ENCODE data around the gene PICK1. TPM values are rescaled to one million over a fixed set of nuclear protein-coding genes. Genes with fewer than 3 reads are reported as not detected.

PICK1 gene
- total RNA-seq, 4 donors from 2014 or later = 16.1 to 43.0 (median 31.6) TPM

DNA sequence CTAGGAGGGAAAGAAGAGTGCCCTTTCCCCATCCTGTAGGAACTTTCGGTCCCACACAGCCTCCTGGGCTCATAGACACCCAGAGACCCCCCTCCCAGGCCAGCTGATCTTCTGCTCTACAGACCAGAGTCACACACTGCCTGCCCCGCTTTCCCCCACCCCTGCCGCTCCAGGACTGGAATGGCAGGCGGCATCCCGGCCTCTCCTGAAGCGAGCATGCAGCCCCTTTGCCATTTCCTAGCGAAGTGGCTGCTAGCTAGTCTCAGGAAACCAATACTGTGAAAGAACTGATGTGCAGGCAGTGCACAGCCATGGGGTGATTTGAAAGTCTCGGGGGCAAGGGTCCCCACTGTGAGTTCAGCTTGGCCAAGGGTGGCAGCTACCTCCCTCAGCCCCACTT lies 8.3 kb downstream of the PICK1 start:
- DNase-seq (ENCODE audit: low spot score) (no peak), ATAC-seq (ENCODE audit: low FRiP score) (no peak)
- TF ChIP-seq, protein P1, sequence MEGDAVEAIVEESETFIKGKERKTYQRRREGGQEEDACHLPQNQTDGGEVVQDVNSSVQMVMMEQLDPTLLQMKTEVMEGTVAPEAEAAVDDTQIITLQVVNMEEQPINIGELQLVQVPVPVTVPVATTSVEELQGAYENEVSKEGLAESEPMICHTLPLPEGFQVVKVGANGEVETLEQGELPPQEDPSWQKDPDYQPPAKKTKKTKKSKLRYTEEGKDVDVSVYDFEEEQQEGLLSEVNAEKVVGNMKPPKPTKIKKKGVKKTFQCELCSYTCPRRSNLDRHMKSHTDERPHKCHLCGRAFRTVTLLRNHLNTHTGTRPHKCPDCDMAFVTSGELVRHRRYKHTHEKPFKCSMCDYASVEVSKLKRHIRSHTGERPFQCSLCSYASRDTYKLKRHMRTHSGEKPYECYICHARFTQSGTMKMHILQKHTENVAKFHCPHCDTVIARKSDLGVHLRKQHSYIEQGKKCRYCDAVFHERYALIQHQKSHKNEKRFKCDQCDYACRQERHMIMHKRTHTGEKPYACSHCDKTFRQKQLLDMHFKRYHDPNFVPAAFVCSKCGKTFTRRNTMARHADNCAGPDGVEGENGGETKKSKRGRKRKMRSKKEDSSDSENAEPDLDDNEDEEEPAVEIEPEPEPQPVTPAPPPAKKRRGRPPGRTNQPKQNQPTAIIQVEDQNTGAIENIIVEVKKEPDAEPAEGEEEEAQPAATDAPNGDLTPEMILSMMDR (IDR thresholded peaks at IDR 0.05) = no peak

DNA sequence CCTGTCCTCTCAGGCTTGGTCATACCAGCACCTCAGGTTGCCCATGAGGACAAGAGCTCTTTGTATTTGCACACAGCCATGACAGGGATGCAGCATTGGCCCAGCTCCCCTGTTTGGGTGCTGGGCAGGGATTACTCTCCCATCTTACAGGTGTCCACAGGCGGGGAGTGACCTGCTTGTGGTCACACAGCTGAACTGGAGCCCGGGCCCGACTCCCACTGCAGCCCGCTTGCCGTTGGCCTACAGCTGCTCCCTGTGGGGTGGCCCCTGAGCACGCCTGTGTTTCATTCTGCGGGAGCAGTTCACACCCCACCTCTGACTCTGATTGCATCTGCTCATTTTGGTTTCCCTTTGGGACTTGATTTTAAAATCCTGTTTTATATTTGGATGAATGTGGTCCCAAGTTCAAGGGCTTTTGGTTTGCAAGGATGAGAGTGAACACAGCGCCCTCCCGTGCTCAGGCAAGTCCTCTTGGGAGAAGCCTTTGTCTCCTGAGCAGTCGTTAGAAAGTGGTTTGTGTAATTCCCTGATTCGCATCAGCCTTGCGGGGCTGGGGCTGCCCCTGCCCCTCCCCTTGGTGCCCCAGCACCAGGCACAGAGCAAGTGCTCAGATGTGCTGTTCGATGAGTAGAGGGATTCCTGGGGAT lies 9.3 kb downstream of the PICK1 start:
- TF ChIP-seq, protein P1 (IDR thresholded peaks at IDR 0.05) = no peak
- ATAC-seq (ENCODE audit: low FRiP score) (no peak), DNase-seq (ENCODE audit: low spot score) (no peak)

DNA sequence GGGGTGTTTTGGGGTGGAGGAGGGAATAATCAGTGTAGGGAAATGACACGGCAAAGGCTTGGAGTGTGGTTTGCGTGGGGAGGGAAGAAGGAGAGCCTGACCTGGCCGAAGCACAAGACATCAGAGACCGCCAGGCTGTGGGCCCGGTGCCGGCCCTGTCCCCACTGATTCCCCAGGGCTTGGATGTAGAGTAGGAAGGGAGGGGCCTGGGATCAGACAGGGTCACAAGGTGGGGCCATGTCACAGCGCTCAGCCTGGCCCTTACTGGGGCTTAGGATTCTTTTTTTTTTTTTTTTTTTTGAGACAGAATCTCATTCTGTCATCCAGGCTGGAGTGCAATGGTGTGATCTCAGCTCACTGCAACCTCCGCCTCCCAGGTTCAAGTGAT lies 9.8 kb downstream of the PICK1 start:
- no peak for ATAC-seq (ENCODE audit: low FRiP score)
- no peak for DNase-seq (ENCODE audit: low spot score)
- TF ChIP-seq, protein P1 (IDR thresholded peaks at IDR 0.05) = no peak

DNA sequence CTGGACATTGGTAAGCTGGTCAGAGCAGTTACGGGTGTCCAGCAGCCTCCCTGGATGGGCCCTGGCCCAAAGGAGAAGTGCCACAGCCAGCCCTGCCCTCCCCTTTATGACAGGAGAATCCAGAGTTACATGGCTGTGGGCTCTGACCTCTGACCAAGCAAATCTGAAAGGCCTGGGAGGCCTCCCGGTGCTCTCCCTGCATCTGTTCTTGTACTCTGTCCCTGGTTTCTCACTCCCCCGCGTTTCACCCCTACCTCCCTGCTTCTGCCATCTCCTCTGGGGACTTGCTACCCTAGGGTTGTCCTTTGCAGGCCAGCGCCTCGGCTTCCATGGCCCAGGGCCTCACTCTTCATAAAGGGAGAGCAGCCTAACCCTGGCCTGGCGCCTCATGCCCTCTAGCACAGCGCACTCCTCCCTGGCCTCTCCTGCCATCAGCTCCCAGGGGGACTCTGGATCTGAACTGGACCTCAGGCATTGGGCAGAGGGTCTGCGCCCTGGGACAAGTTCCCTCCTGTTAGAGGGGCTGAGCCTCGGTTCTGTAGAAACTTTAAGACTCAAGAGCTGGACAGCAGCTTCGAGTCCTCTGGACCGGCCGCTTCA lies 10.7 kb downstream of the PICK1 start:
- DNase-seq (ENCODE audit: low spot score) = no peak
- TF ChIP-seq, protein P1 (IDR thresholded peaks at IDR 0.05) = no peak
- no peak for ATAC-seq (ENCODE audit: low FRiP score)

DNA sequence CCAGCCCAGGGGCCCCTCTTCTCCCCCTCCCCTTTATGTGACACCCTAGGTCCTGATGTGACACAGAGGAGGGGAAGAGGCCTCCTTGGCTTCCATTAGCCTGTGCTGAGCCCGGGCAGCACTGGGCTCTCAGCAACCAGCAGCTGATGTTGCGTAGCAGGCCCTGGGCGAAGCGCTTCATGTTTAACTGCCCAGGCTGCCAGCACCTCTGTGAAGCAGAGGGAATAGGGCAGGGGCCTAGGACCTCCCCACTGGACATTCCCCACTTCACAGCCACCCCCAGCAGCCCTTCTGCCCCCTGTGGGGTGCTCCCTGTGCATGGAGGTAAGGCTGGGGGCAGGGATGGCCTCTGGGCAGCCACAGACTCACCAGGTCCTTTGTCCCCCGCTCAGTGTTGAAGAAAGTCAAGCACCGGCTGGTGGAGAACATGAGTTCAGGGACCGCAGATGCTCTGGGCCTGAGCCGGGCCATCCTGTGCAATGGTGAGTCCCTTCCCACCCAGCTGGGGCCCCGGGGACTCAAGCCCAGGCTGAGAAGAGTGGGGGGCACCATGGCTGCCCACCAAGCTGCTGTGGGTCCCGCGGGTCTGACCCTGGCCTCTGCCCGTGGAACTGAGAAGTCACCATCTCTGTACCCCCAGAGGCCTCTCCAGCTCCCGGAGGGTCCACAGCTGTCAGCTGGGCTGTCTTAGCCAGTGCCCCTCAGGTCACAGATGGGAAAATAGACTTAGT lies 11.6 kb downstream of the PICK1 start:
- ATAC-seq (ENCODE audit: low FRiP score) = no peak
- DNase-seq (ENCODE audit: low spot score) = no peak
- TF ChIP-seq, protein P1 (IDR thresholded peaks at IDR 0.05) = no peak

DNA sequence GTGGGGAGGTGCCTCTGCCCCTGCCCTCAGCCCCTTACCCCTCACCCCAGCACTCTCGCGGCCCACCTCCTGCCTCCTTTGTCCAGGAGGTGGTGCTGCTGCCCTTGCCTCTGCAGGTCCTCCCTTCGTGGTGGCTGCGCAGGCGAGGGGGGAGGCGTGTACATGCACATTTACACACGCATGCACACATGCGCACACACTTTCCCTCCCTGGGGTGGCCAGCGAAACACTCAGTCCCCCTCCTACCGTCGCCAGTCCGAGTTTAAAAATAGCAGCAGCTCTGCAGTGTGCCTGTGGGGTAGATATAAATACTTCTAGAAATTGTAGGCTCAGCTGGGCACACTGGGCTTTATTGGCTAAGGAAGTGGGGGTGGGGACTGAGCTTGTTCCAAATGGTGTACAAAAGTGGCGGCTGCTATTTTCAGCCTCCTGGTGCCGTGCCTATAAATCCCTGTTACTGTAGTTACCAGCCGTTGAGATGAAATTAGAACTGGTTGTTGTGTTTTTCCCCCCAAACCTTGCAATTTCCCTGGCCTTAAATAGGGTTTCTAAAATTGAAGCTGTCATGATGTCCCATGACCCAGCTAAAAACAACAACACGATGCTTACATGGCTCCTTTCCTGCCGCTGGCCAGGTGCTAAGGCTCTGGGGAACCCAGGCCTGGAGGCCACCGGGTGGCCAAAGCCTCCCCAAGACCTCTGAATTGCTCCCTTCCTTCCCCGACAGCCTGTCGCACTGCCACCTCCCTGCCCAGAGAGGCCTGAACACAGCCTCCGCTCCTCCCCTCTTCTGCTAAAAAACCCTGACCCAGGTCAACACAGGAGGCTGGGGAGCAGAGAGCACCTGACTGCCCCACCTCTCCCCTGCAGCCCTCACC lies 12.4 kb downstream of the PICK1 start:
- DNase-seq (ENCODE audit: low spot score) = no peak
- TF ChIP-seq, protein P1 (IDR thresholded peaks at IDR 0.05) = no peak
- no peak for ATAC-seq (ENCODE audit: low FRiP score)

Data from omental fat pad (tissue), 4 donors.